Adrenal gland (tissue), 12 donors: ENCODE data around the gene DLGAP3. TPM values are rescaled to one million over a fixed set of nuclear protein-coding genes. Genes with fewer than 3 reads are reported as not detected.

Experiments
- DNase-seq, 7 donors: peaks; one replicate each; pipeline ENCODE4 v3.0.0-alpha.2; 2019 to 2020
- H3K27ac ChIP-seq, 5 donors: fragments of 200-600 bp; sonication (generic) in 4 of 5; 1 replicate in 3 of 5; 2 replicates in 2 of 5; pipeline versions ENCODE4 v1.5.1 to v1.8.0; 2016 to 2020; ENCODE audit warnings: mild to moderate bottlenecking in 1 of 5
- H3K27me3 ChIP-seq: fragments of 200-600 bp; 2 replicates; pipeline ENCODE4 v1.8.0; 2021
- H3K36me3 ChIP-seq, 2 donors: fragments of 200-600 bp; replicated peaks in 1 of 2; 1 replicate in 1 of 2; 2 replicates in 1 of 2; pipeline versions ENCODE4 v1.5.1 to v1.8.0; 2018 to 2022
- H3K4me1 ChIP-seq, 2 donors: fragments of 200-600 bp; replicated peaks in 1 of 2; 1 replicate in 1 of 2; 2 replicates in 1 of 2; pipeline versions ENCODE4 v1.5.1 to v1.8.0; 2018 to 2021
- H3K4me3 ChIP-seq, 4 donors: fragments of 200-600 bp; sonication (generic) in 3 of 4; one replicate each; pipeline ENCODE4 v1.5.1; 2016 to 2018
- H3K9me3 ChIP-seq, 3 donors: fragments of 200-600 bp; sonication (generic) in 1 of 3; replicated peaks in 1 of 3; 1 replicate in 2 of 3; 2 replicates in 1 of 3; pipeline versions ENCODE4 v1.5.1 to v1.8.0; 2016 to 2021
- POLR2A ChIP-seq, 2 donors: fragments of 450-650 bp; IDR thresholded peaks; one replicate each; pipeline ENCODE4 v1.6.1; 2017; ENCODE audit warnings: antibody characterized with exemption in 2 of 2, mild to moderate bottlenecking in 2 of 2, moderate library complexity in 1 of 2
- WGBS, 4 donors: extraction: QIAGEN DNeasy Blood & Tissue Kit in 2 of 4; methylation state at CpG; one replicate each; pipeline versions ENCODE4 v1.1.5 to v1.1.7; 2013 to 2017; 5-methylcytosine and 5-hydroxymethylcytosine counted together
- intact Hi-C, 2 donors: fragments of 100-400 bp; cut with DNase I; formaldehyde crosslinking; loops; one replicate each; pipeline versions ENCODE4 v1.14.1 to v1.15.0; 2022 to 2023
- polyA plus RNA-seq, 3 donors: library from polyadenylated mRNA; stranded (reverse); fragments of 200-250 nt in 2 of 3; fragments of 350-450 nt in 1 of 3; fragmentation: Illumina TruSeq in 1 of 3; extraction: RNeasy Lipid Tissue Mini Kit (QIAGEN cat#74804) in 1 of 3; gene quantifications; one replicate each; pipeline ENCODE4 v1.2.3, GENCODE V29; 2013 to 2014
- total RNA-seq, 9 donors: library from RNA; depleted of rRNA in 4 of 9; stranded (reverse); fragments of >200 nt in 4 of 9; fragments of 120-200 nt in 1 of 9; fragmentation: NEBNext Ultra II Directional in 1 of 9; extraction: Animal tissue kit (Norgen Biotek cat#: 25700) in 1 of 9; gene quantifications; one replicate each; pipeline versions ENCODE4 v1.1.0 to v1.2.4, GENCODE V29; 2013 to 2023
- TF ChIP-seq, protein P1 (sequence below), 6 experiments: fragments of 450-650 bp in 4 of 6; fragments of 200-600 bp in 2 of 6; sonication (generic) in 1 of 6; IDR thresholded peaks; 1 replicate in 5 of 6; 2 replicates in 1 of 6; pipeline versions ENCODE4 v1.5.1 to v1.8.0; 2016 to 2021; ENCODE audit warnings: antibody characterized with exemption in 6 of 6, mild to moderate bottlenecking in 2 of 6, moderate library complexity in 1 of 6
- donor health status: healthy with polysubstance abuse.
- donor health status: Bipolar disorder and iron deficiency.
- donor health status: DM: yes; HTN: yes; CAD: no.
- donor health status: DM: no; HTN: no; CAD: no.
- donor health status: DM: no; HTN: no; CAD: no.
- donor health status: DM: yes; HTN: yes; CAD: no.

Gene DLGAP3
- total and polyA plus RNA-seq, 12 donors, result 0.13 to 1.6 (median 0.47) TPM

DNA sequence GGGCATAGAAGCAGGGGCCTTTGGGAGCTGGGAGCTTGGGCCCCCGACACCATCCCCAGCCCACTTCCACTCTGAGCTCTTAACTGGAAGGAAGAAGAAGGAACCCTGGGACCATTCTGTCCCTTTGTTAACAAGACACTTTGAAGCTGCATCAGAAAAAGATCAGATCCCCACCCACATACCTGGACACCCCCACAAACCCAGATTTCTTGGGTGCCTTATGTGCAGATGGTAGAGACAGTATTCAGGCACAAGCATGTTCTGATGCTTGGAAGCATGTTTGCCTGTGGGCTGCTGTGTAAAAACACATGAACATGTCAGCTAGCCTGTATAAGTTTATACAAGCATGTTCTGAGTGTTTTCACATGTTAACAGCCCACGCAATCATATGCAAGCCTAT lies 3.7 kb downstream of the DLGAP3 start:
- Histone ChIP-seq H3K9me3 (no peaks in the 10 kb centered on the region), H3K27me3 (peaks cover 13% of the 10 kb centered on the region), H3K27ac (no peak overlapping the region), H3K4me1 (peaks cover 6 to 12% of the 10 kb centered on the region in 2 donors), H3K4me3 (no peak overlapping the region), H3K36me3 (no peaks in the 10 kb centered on the region)
- intact Hi-C loops, result loop anchor here in 1 of 2 donors (5.0 kb wide), 1 partner anchor 52 kb away; no protein-coding TSS in a partner anchor
- WGBS, 4 donors, result 78 to 100% (median 85%) methylated on average over 1 to 2 of the region's 2 CpGs
- no peak for DNase-seq
- TF ChIP-seq, protein P1, sequence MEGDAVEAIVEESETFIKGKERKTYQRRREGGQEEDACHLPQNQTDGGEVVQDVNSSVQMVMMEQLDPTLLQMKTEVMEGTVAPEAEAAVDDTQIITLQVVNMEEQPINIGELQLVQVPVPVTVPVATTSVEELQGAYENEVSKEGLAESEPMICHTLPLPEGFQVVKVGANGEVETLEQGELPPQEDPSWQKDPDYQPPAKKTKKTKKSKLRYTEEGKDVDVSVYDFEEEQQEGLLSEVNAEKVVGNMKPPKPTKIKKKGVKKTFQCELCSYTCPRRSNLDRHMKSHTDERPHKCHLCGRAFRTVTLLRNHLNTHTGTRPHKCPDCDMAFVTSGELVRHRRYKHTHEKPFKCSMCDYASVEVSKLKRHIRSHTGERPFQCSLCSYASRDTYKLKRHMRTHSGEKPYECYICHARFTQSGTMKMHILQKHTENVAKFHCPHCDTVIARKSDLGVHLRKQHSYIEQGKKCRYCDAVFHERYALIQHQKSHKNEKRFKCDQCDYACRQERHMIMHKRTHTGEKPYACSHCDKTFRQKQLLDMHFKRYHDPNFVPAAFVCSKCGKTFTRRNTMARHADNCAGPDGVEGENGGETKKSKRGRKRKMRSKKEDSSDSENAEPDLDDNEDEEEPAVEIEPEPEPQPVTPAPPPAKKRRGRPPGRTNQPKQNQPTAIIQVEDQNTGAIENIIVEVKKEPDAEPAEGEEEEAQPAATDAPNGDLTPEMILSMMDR (IDR thresholded peaks at IDR 0.05), result no peak
- no peak for TF ChIP-seq POLR2A (IDR thresholded peaks at IDR 0.05)

DNA sequence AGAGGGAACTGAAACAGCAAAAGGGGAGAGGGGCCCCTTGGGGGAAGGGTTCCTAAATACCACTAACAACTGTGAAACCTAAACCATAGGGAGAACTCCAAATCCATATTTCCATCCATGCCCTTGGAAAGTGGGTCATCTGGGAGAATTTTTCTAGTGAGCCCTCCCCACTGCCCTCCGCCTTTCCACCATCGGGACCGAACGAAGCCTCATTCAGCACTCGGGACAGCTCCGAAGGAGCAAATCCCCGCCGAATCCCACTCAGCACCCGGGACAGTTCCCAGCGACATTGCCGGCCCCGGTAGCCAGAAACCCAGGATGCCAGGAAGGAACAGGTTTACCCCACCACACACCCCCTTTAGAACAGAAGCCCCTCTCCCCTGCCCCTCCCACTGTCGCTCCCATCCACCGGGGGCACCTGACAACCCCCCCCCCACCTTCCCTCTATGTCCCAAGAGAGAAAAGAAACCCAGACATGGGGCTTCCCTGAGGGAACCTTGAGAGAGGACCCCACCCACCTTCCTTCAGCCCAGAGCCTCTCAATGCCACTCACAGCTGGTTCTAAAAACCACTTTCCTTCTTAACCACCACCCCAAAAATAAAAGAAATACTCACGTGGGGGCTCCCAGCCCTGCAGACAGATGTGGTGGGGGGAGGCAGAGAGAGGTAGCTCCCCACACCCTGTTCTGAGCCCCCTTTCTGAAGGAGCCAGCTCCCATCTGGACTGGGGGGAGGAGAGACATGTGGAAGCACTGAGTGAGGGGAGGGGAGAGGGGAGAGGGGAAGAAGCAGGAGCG lies 4.5 kb downstream of the DLGAP3 start:
- no peak for TF ChIP-seq POLR2A (IDR thresholded peaks at IDR 0.05)
- TF ChIP-seq, protein P1 (IDR thresholded peaks at IDR 0.05), result no peak
- intact Hi-C loops, result loop anchor here in 1 of 2 donors (5.0 kb wide), 1 partner anchor 52 kb away; no protein-coding TSS in a partner anchor
- no peaks in the 10 kb centered on the region for H3K9me3 ChIP-seq
- peaks cover 4 to 9% of the 10 kb centered on the region in 2 donors for H3K4me1 ChIP-seq
- no peaks in the 10 kb centered on the region for H3K36me3 ChIP-seq
- DNase-seq, result peak; percentile 73 to 79 (median 74)
- no peak overlapping the region for H3K4me3 ChIP-seq
- 4 to 9% (median 4%) methylated on average over 13 to 16 of the region's 16 CpGs for WGBS, 4 donors
- H3K27me3 ChIP-seq, result peaks cover 10% of the 10 kb centered on the region
- no peak overlapping the region for H3K27ac ChIP-seq

DNA sequence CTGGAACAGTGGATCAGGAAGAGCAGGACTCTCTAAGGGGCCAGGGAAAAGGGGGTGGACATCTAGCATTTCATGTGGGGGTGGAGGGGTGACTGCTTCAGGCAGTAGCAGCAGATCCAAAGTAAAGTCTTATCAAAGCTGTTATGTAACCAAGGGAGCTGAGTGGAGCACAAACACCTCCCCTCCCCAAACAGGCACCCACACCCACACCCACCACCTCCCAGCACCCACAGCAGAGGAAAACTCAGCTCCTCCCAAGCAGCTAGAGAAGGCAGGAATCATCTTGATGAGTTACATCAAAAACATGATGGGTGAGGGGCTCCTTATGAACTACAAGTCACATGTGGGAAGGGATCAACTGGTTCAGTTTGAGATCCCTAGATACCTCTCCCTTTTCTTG lies 6.0 kb downstream of the DLGAP3 start:
- Histone ChIP-seq H3K36me3 (no peaks in the 10 kb centered on the region), H3K27me3 (peaks cover 4% of the 10 kb centered on the region), H3K4me3 (no peak overlapping the region), H3K27ac (no peak overlapping the region), H3K4me1 (peaks cover 0 to 6% of the 10 kb centered on the region in 2 donors), H3K9me3 (no peaks in the 10 kb centered on the region)
- intact Hi-C loops, result no loop called here
- no peak for TF ChIP-seq POLR2A (IDR thresholded peaks at IDR 0.05)
- TF ChIP-seq, protein P1 (IDR thresholded peaks at IDR 0.05), result no peak
- DNase-seq, result no peak

DNA sequence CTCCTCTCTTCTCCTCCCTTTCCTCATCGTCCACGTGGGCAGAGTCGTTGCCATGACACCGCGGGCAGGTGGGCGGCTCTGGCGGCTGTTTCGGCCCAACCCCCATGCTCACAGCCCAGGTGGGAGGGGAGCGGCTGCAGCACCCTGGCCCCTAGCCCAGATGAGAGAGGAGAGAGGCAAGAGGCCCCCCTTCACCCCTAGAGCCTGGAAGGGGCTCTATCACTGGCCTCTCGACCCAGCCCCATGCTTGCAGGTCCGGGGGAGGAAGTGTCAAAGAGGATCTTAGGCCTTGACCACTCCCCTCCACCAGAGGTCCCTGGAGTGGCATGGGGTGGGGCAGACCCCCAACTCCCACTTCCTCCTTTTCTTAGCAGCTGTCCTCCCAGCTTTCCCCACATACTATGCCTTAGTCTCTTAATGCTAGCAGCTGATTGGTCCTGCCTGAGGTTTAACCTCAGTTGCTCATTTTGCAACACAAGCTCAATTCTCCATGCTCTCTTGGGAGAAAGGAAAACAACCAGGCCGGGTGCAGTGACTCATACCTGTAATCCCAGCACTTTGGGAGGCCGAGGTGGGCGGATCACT lies 10.4 kb downstream of the DLGAP3 start:
- intact Hi-C loops, result no loop called here
- H3K4me1 ChIP-seq, result peaks cover 0 to 7% of the 10 kb centered on the region in 2 donors
- peak in 2 of 7 donors; percentile 23 to 51 for DNase-seq
- WGBS, 4 donors, result 18 to 25% (median 19%) methylated on average over 13 to 14 of the region's 14 CpGs
- H3K4me3 ChIP-seq, result no peak overlapping the region
- H3K36me3 ChIP-seq, result no peaks in the 10 kb centered on the region
- TF ChIP-seq POLR2A (IDR thresholded peaks at IDR 0.05), result no peak
- TF ChIP-seq, protein P1 (IDR thresholded peaks at IDR 0.05), result no peak
- H3K9me3 ChIP-seq, result no peaks in the 10 kb centered on the region
- H3K27ac ChIP-seq, result no peak overlapping the region
- no peaks in the 10 kb centered on the region for H3K27me3 ChIP-seq
